ENCODE data around the gene SRBD1.

The SRBD1 gene

GRCh38 chr2:45626387-45627221, 15.5 kb upstream of the SRBD1 start:
- no peaks in the 10 kb centered on the region for H4K20me1 ChIP-seq
- H3K27ac ChIP-seq = no peak overlapping the region
- H3K4me3 ChIP-seq = no peak overlapping the region
- no peak overlapping the region for H3K4me2 ChIP-seq
- H3K27me3 ChIP-seq = no peaks in the 10 kb centered on the region
- H3K36me3 ChIP-seq = no peaks in the 10 kb centered on the region
- no peak for TF ChIP-seq Cebpa-rat (IDR thresholded peaks at IDR 0.05)
- H3K9ac ChIP-seq = no peak overlapping the region
- H3K4me1 ChIP-seq = no peaks in the 10 kb centered on the region
- H3K9me3 ChIP-seq (replicated peaks in 1 of 11) = no peaks in the 10 kb centered on the region

GRCh38 chr2:45625824-45626223, 14.8 kb upstream of the SRBD1 start:
- no peaks in the 10 kb centered on the region for H3K4me1 ChIP-seq
- no peak overlapping the region for H3K27ac ChIP-seq
- H3K4me2 ChIP-seq = no peak overlapping the region
- H3K9ac ChIP-seq = no peak overlapping the region
- no peaks in the 10 kb centered on the region for H4K20me1 ChIP-seq
- H3K4me3 ChIP-seq = no peak overlapping the region
- no peaks in the 10 kb centered on the region for H3K9me3 ChIP-seq (replicated peaks in 1 of 11)
- TF ChIP-seq Cebpa-rat (IDR thresholded peaks at IDR 0.05) = no peak
- no peaks in the 10 kb centered on the region for H3K27me3 ChIP-seq
- no peaks in the 10 kb centered on the region for H3K36me3 ChIP-seq

- H3K9ac ChIP-seq = no peak overlapping the region
- no peak for TF ChIP-seq Cebpa-rat (IDR thresholded peaks at IDR 0.05)
- H3K4me1 ChIP-seq = no peaks in the 10 kb centered on the region
- no peaks in the 10 kb centered on the region for H3K36me3 ChIP-seq
- no peaks in the 10 kb centered on the region for H3K27me3 ChIP-seq
- H3K9me3 ChIP-seq (replicated peaks in 1 of 11) = no peaks in the 10 kb centered on the region
- H4K20me1 ChIP-seq = no peaks in the 10 kb centered on the region
- no peak overlapping the region for H3K4me3 ChIP-seq
- no peak overlapping the region for H3K4me2 ChIP-seq
- no peak overlapping the region for H3K27ac ChIP-seq
These were observed 12.0 kb upstream of the SRBD1 start for GRCh38 chr2:45623098-45623497.

- H3K36me3 ChIP-seq = no peaks in the 10 kb centered on the region
- H3K4me2 ChIP-seq = no peak overlapping the region
- no peak overlapping the region for H3K27ac ChIP-seq
- no peaks in the 10 kb centered on the region for H4K20me1 ChIP-seq
- no peaks in the 10 kb centered on the region for H3K9me3 ChIP-seq (replicated peaks in 1 of 11)
- H3K9ac ChIP-seq = no peak overlapping the region
- no peak for TF ChIP-seq Cebpa-rat (IDR thresholded peaks at IDR 0.05)
- no peaks in the 10 kb centered on the region for H3K27me3 ChIP-seq
- no peak overlapping the region for H3K4me3 ChIP-seq
- H3K4me1 ChIP-seq = no peaks in the 10 kb centered on the region
These were observed 11.4 kb upstream of the SRBD1 start for GRCh38 chr2:45622336-45623075.

GRCh38 chr2:45617496-45617895, 6.4 kb upstream of the SRBD1 start:
- H3K4me1 ChIP-seq = peaks cover 0 to 5% (median 3%) of the 10 kb centered on the region in 10 experiments; a peak in 13 of 20 replicates
- H3K9me3 ChIP-seq (replicated peaks in 1 of 11) = no peaks in the 10 kb centered on the region
- no peaks in the 10 kb centered on the region for H4K20me1 ChIP-seq
- no peaks in the 10 kb centered on the region for H3K36me3 ChIP-seq
- no peaks in the 10 kb centered on the region for H3K27me3 ChIP-seq
- no peak for TF ChIP-seq Cebpa-rat (IDR thresholded peaks at IDR 0.05)
- no peak overlapping the region for H3K4me3 ChIP-seq
- no peak overlapping the region for H3K27ac ChIP-seq
- no peak overlapping the region for H3K9ac ChIP-seq
- no peak overlapping the region for H3K4me2 ChIP-seq

GRCh38 chr2:45616658-45617411, 5.8 kb upstream of the SRBD1 start:
- TF ChIP-seq Cebpa-rat (IDR thresholded peaks at IDR 0.05) = no peak
- no peaks in the 10 kb centered on the region for H3K9me3 ChIP-seq (replicated peaks in 1 of 11)
- H4K20me1 ChIP-seq = no peaks in the 10 kb centered on the region
- no peaks in the 10 kb centered on the region for H3K27me3 ChIP-seq
- H3K4me3 ChIP-seq = no peak overlapping the region
- peaks cover 0 to 12% (median 8%) of the 10 kb centered on the region in 10 experiments; a peak in 15 of 20 replicates for H3K4me1 ChIP-seq
- no peak overlapping the region for H3K27ac ChIP-seq
- H3K36me3 ChIP-seq = no peaks in the 10 kb centered on the region
- H3K9ac ChIP-seq = no peak overlapping the region
- no peak overlapping the region for H3K4me2 ChIP-seq

- no peaks in the 10 kb centered on the region for H3K9me3 ChIP-seq (replicated peaks in 1 of 11)
- no peak overlapping the region for H3K4me3 ChIP-seq
- TF ChIP-seq Cebpa-rat (IDR thresholded peaks at IDR 0.05) = no peak
- no peak overlapping the region for H3K9ac ChIP-seq
- no peaks in the 10 kb centered on the region for H3K27me3 ChIP-seq
- H3K4me1 ChIP-seq = peaks cover 3 to 22% (median 17%) of the 10 kb centered on the region in 10 experiments
- no peak overlapping the region for H3K27ac ChIP-seq
- no peaks in the 10 kb centered on the region for H4K20me1 ChIP-seq
- no peak overlapping the region for H3K4me2 ChIP-seq
- H3K36me3 ChIP-seq = no peaks in the 10 kb centered on the region
These were observed 3.9 kb upstream of the SRBD1 start for GRCh38 chr2:45614871-45615415.

- no peak for TF ChIP-seq Cebpa-rat (IDR thresholded peaks at IDR 0.05)
- Histone ChIP-seq H3K36me3 (no peaks in the 10 kb centered on the region), H3K9ac (no peak overlapping the region), H3K4me2 (no peak overlapping the region), H3K27ac (no peak overlapping the region), H3K27me3 (no peaks in the 10 kb centered on the region), H4K20me1 (no peaks in the 10 kb centered on the region), H3K9me3 (replicated peaks in 1 of 11) (no peaks in the 10 kb centered on the region), H3K4me3 (no peak overlapping the region), H3K4me1 (peaks cover 9 to 28% (median 24%) of the 10 kb centered on the region in 10 experiments)
These were observed 3.3 kb upstream of the SRBD1 start for GRCh38 chr2:45614330-45614729.

- Histone ChIP-seq H3K36me3 (no peaks in the 10 kb centered on the region), H3K4me1 (peaks cover 12 to 31% (median 26%) of the 10 kb centered on the region in 10 experiments), H3K4me2 (peak overlapping the region in 7 of 11 experiments; percentile 78 to 91 (median 86); a peak in 11 of 22 replicates), H3K4me3 (no peak overlapping the region), H4K20me1 (no peaks in the 10 kb centered on the region), H3K27me3 (no peaks in the 10 kb centered on the region), H3K9ac (no peak overlapping the region), H3K9me3 (replicated peaks in 1 of 11) (no peaks in the 10 kb centered on the region), H3K27ac (no peak overlapping the region)
- TF ChIP-seq Cebpa-rat (IDR thresholded peaks at IDR 0.05) = no peak
These were observed 1.7 kb upstream of the SRBD1 start for GRCh38 chr2:45612731-45613130.
